Posterior vena cava (tissue), 2 donors: ENCODE results near the gene HOXA5. TPM values are rescaled to one million over a fixed set of nuclear protein-coding genes. Genes with fewer than 3 reads are reported as not detected.

ENCODE experiments used
- DNase-seq: peaks from one replicate; pipeline ENCODE4 v3.0.0-alpha.2; 2020; ENCODE audit warnings: low spot score
- intact Hi-C, 2 donors: fragments of 100-400 bp; cut with DNase I; formaldehyde crosslinking; loops; one replicate each; pipeline versions ENCODE4 v1.14.1 to v1.14.2; 2022 to 2023
- total RNA-seq, 2 donors: library from RNA; stranded (reverse); fragmentation: NEBNext Ultra II Directional; extraction: Animal tissue kit (Norgen Biotek cat#: 25700); gene quantifications; one replicate each; pipeline ENCODE4 v1.2.1, GENCODE V29; 2021
- donor health status: DM: yes; HTN: yes; CAD: no.
- donor health status: DM: yes; HTN: yes; CAD: no.

HOXA5 gene
- total RNA-seq, 2 donors from 2014 or later, result 11.3 to 17.6 TPM

- no peak for DNase-seq
- intact Hi-C loops, result no loop called here
These were observed 35.8 kb downstream of the HOXA5 start for GRCh38 chr7:27107391-27108381.

GRCh38 chr7:27106901-27107240 is 36.6 kb downstream of the HOXA5 start:
- intact Hi-C loops, result no loop called here
- DNase-seq, result no peak

DNA sequence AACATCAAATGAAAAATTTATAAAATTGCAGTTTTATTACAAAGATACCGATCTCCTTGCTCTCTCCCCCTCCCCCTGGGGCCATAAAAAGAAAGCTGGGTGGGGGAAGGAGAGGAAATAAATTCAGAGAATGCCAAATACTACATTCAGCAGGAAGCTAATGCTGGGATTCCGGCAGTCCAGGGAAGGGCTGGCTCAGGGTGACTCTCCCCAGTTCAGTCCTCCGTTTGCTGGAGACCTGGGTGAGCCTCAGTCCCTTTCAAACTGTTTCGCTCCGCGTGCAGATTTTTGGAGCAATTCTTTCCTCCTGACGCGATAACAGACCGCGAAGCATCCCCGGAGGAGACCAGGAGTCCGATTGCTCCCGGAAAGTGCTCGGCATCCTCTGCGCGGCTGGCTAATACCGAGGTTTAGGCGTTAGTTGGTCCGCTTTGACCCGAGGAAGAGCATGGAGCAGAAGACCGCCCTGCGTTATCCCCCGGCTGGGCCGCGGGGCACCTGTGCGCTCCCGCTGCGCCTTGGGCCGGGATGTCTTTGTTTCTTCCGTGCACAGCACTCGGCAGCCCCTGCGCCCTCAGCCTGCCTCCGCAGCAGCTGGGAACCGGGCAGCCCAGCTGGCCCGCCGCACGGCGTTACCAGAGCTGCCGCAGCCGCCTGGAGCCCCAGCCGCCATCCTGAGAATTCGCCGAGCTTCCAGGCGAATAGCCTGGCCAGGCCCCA is 37.1 kb downstream of the HOXA5 start:
- DNase-seq, result no peak
- intact Hi-C loops, result no loop called here

DNA sequence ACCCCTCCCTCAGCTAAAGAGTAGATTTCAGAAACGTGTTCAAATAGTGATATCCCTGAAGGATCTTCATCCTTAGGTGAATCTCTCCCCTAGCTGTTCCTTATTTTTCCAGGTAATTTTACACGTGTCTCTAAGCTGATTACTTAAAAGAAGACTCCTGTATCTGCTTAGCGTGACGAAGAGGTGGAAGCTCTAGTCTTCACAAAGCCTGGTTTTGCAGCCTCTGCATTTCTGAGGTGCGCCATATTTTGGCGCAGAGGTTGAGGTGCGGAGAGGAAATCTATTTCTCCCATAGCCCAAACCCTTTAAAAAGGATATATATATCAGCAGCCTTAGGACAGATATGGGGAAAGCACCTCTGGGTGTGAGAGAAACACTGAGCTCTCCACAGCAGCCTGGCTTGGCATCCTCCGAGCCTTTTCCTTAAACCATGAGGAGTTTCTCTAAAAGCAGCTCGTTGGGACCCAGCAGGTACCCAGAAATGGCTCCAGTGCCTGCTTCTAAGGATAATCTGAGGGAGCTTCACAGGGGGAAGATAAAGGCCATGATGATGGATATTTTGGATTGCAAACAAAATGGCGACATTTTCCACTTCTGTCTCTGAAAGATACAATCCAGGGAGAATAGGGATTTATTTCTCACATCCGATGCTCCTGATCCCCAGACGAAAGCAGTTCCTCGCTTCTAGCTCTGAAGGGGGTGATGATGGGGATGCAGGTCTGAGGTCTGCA is 38.0 kb downstream of the HOXA5 start:
- intact Hi-C loops, result no loop called here
- DNase-seq, result no peak

- intact Hi-C loops, result no loop called here
- no peak for DNase-seq
These were observed 39.0 kb downstream of the HOXA5 start for GRCh38 chr7:27104341-27105058.

DNA sequence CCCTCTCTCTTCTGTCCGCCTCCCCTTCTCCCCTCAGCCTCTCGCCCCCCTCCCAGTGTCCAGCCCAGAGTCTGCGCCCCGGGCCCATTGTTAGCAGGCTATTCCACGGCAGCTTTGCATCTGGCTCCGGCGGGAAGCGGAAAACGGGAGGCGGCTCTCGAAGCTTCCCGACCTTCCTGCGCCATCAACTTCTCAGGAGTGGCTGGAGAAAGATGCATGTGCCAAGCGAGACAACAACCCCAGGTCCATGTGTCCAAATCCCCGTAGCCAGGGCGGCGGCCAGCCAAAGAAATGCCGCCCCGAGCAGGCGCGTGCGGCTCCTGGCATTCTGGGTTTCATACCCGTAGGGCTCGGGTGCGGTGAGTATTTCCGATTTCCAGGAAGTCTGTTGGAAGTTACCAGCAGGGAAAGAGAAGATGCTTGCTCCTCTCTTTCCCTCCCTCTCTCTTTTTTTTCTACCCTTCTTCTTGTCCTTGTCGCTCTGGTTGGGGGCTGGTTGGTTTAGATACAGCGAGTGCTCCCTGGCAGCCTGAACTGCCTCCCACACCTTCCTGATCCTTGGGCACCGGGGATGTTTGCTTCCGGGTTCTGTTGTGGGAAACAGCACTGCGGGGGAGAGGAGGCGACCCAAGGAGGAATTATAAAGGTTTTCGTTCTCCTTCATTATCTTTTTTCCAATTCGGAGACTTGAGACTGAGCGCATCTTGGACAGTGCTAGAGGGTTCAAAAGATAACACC is 39.8 kb downstream of the HOXA5 start:
- intact Hi-C loops, result no loop called here

DNA sequence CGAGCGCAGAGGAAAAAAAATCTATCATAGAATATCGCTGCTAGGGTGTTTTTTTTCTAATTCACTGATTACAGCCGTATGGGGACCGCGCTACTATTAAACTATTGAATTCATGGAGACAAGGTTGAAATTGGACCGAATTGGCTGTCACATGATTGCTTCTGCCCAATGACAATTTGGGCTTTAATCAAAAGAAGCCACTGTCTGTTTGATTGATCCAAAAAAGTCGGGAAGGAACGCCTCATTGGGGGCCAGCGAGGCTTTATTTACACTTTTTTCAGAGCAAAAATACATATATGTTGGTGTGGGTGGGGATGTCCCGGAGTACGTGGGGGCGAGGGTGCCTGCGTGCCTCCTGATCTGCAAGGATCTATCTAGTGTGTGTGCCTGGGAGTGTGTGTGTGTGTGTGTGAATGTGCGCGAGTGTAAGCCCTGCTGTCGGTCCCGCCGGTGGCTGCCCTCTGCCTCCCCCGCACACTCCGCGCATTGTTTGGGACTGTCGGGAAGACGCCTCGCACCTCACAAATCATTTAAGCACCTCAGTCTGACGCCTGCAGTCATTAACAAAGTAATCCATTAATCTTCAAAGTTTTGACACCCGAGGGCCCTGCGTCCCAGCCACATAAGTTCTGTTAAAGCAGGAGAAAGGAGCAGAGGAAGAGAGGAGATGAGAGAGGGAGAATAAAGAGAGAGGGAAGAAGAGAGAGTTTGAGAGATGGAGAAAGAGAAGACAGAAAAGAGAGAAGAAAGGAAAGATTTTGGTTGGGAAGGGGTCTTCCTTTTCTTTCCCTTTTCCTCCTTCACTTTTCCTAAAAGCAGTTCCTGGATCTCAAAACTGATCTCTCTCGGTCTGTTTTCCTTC is 40.7 kb downstream of the HOXA5 start, which contains the start of gene HOXA2:
TSS of gene HOXA2 (minus strand) at position 103 of the 862 bp plus-strand sequence. CDS start 183 bp downstream, outside the sequence.
- no peak for DNase-seq
- intact Hi-C loops, result no loop called here

More for the DNA sequence above, 39.8 kb downstream of the HOXA5 start:
- DNase-seq, result no peak

DNA sequence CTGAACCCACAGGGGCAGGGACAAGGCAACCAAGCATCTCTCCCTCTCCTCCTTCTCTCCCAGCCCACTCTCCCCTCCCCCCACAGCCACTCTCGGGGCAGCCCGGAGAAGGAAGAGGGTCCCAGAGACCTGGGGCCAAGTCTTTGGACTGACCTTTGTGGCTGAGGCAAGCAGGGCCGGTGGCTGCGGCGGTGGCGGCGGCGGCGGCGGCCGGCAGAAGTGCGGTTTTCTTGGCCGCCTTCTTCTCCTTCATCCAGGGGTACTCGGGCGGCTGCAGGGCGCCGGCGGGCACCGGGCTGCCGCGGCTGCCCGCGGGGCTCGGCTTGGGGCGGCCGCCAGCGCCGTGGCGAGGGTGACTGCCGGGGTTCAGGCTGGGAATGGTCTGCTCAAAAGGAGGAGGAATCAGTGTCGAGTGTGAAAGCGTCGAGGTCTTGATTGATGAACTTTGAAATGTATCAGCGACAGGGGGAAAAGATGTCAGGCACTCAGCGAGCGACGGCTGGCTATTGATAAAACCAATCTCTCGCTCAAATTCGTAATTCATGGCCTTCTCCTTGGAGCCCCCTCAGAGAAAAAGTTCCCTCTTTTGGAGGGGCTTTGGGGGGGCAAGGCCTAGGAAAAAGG is 41.4 kb downstream of the HOXA5 start:
- DNase-seq, result no peak
- intact Hi-C loops, result no loop called here

- DNase-seq, result no peak
- intact Hi-C loops, result no loop called here
These were observed 42.1 kb downstream of the HOXA5 start for GRCh38 chr7:27101171-27101956.

GRCh38 chr7:27100694-27101170 is 42.7 kb downstream of the HOXA5 start:
- no peak for DNase-seq
- intact Hi-C loops, result no loop called here

DNA sequence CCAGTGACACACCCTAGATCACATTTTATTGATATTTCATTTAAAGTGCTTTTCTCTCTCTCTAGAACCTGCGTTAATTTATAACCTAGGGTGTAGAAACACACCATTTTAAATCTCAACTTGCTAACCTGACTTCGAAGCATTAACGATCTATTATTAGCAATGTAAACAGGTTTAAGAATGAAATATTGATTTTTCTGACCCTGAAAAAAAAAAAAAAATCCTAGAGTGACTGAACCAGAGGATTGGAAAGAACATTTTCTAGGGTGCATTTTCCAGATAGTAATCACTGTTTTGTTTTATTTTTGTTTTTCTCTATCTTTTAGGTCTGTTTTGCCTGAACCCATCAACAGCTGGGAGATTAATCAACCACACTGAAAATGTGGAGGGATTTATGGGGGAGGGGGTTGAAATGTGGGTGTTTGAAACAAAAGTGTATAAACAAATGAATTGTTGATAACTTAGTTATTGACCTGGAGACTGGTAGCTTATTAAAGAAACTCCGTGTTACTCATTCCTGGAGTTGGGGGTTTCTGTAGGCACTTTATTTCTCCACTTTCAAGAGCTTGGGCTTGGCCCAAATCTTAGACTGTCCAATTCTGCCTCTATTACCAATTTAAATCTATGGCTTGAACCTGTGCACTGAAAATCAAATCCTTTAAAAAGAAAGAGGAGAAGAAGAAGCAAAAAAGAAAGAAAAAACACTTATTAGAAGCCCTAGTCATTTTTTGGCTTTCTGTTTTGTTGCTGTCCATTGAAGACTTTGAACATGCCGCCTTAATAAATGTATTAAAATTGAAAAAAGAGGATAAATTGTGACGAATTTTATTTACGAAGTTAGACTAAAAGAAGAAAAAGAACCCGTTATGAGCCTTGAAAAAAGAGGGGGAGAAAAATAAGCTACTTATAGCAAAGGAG is 43.8 kb downstream of the HOXA5 start:
- DNase-seq, result no peak
- intact Hi-C loops, result loop anchor here (1.0 to 10.0 kb wide), 3 partner anchors 65 to 248 kb away; no protein-coding TSS in a partner anchor

DNA sequence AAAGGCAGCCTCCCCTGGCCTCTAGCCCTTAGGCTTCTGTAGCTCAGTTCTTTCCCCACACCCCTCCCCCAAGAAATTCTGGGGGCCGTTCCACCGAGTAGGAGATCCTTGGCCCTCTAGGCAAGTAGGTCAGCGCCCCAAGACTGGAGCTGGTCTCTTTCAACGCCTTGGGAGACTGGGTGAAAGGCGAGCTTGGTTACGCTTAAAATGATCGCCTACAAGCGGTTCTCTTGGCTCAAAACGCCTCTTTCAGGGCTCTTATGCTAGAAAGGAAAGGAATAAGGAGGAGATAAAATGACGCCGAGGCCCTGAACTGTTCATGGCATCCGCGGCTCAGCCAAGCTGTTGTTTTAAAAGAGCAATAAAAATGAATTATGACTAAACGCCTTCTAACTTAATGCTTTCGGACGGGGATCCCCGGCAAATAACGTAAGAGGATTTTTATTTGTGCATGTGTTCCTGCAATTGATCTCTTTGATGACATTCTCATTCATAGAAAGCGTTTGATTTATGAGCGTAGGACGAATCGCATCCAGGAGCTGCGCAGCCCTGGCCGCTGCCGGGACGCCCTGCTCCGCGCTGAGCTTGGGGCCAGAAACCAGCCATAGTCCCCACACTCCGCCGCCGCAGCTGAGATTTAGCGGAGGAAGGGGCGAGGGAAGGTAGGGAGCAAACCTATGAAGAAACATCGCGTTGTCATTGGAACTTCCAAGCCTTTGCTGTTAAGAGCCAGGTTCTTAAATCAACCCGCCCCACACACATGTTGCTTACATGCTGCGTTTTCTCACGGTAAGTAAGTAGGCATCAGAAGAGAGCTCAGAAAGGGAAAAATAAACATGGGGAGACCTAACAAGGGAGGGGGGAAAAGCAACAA is 44.7 kb downstream of the HOXA5 start:
- intact Hi-C loops, result loop anchor here (1.0 to 10.0 kb wide), 3 partner anchors 64 to 248 kb away; no protein-coding TSS in a partner anchor
- DNase-seq, result no peak

DNA sequence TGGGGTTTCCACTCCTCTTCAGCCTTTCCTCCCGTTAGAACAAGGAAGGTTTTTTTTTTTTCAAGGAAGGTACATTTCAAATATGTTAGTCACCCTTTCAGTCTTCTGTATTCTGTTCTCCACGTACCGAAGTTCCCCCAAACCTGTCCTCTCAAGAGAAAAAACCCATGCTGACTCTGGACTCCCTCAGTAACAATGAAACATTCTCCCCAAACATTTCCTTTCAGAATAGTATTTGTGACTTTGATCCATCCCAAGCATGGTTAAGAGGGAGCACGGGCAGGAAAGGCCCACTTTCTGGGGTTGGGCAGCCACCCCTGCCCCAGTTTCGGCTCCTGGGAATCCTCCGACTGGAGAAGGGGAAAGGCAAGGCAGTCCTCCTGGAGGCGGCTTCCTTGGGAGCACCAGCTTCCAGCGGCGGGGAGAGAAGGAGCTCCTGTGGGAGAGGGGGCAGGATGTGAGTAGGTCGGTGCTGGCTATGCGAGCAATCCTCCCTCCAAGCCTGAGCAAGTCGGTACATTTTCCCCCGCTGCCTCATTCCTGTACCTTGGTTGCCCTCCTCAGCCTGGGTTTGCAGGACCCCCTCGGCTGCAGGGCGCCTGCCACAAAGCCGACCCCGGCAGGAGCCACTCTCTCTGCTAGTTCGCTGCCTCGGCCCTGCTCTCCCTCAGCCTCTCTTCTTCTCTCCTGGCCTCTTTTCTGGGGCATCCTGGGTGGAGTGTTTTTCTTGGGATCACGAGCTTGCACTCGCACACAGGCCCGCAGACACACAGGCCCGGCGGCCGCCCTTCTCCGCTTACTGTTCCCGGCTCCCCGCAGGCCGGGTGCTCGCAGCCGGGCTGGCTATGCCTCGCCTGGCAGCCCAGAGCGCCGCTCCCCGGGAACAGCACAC is 45.5 kb downstream of the HOXA5 start:
- intact Hi-C loops, result loop anchor here in 1 of 2 donors (5.0 to 10.0 kb wide), 2 partner anchors 63 to 241 kb away; no protein-coding TSS in a partner anchor
- DNase-seq, result peak; percentile 83
